HepG2 (cell line): ENCODE data around the gene SERPINI1. TPM values are rescaled to one million over a fixed set of nuclear protein-coding genes. Genes with fewer than 3 reads are reported as not detected.
A peak's percentile ranks its signal among the peaks of the same experiment; 100 is the strongest.

ENCODE experiments used
- DZIP1 ChIP-seq: sonication (generic); formaldehyde crosslinking; IDR thresholded peaks from 2 replicates; pipeline ENCODE4 v1.5.0; 2020; ENCODE audit warnings: mild to moderate bottlenecking, missing genetic modification reagents
- E2F2 ChIP-seq: sonication (generic); formaldehyde crosslinking; IDR thresholded peaks from 2 replicates; pipeline ENCODE4 v1.4.0; 2020; ENCODE audit warnings: missing genetic modification reagents, borderline replicate concordance
- ETV5 ChIP-seq: IDR thresholded peaks from 2 replicates; pipeline ENCODE4 v1.6.1; 2018; ENCODE audit warnings: missing biosample characterization, missing genetic modification reagents, inconsistent platforms, borderline replicate concordance
- ETV6 ChIP-seq: sonication (generic); formaldehyde crosslinking; conservative IDR thresholded peaks from 2 replicates; pipeline ENCODE4 v1.4.0; 2020; ENCODE audit warnings: missing genetic modification reagents
- FOXO1 ChIP-seq: sonication (generic); formaldehyde crosslinking; IDR thresholded peaks from 2 replicates; pipeline ENCODE4 v1.4.0; 2020; ENCODE audit warnings: missing genetic modification reagents
- GMEB2 ChIP-seq: IDR thresholded peaks from 2 replicates; pipeline ENCODE4 v1.6.1; 2016; ENCODE audit warnings: missing biosample characterization, missing genetic modification reagents, low read depth
- MED1 ChIP-seq: sonication (generic); formaldehyde crosslinking; IDR thresholded peaks from 2 replicates; pipeline ENCODE4 v1.4.0; 2020; ENCODE audit warnings: missing genetic modification reagents
- POLR2G ChIP-seq: fragments of 200-400 bp; formaldehyde crosslinking; IDR thresholded peaks from 2 replicates; pipeline ENCODE4 v1.6.1; 2018; ENCODE audit warnings: mild to moderate bottlenecking, low read depth, low read length, moderate library complexity
- SP2 ChIP-seq: sonication (generic); formaldehyde crosslinking; IDR thresholded peaks from 2 replicates; pipeline ENCODE4 v1.5.1; 2020; ENCODE audit warnings: mild to moderate bottlenecking, missing genetic modification reagents
- ZBTB44 ChIP-seq: sonication (generic); formaldehyde crosslinking; IDR thresholded peaks from 2 replicates; pipeline ENCODE4 v1.4.0; 2020; ENCODE audit warnings: missing genetic modification reagents
- ZMAT3 ChIP-seq: sonication (generic); formaldehyde crosslinking; conservative IDR thresholded peaks from 2 replicates; pipeline ENCODE4 v1.7.0; 2021; ENCODE audit warnings: missing genetic modification reagents
- ZNF142 ChIP-seq: sonication (generic); formaldehyde crosslinking; IDR thresholded peaks from 2 replicates; pipeline ENCODE4 v1.4.0; 2020; ENCODE audit warnings: missing genetic modification reagents
- ZNF331 ChIP-seq: sonication (generic); formaldehyde crosslinking; IDR thresholded peaks from 2 replicates; pipeline ENCODE4 v1.4.0; 2020; ENCODE audit warnings: missing genetic modification reagents
- ZNF607 ChIP-seq: sonication (generic); formaldehyde crosslinking; IDR thresholded peaks from 2 replicates; pipeline ENCODE4 v1.5.1; 2020; ENCODE audit warnings: missing genetic modification reagents, mild to moderate bottlenecking, borderline replicate concordance
- ZNF709 ChIP-seq: sonication (generic); formaldehyde crosslinking; IDR thresholded peaks from 2 replicates; pipeline ENCODE4 v1.5.0; 2020; ENCODE audit warnings: mild to moderate bottlenecking, missing genetic modification reagents
- polyA plus RNA-seq, 8 experiments: library from polyadenylated mRNA; depleted of rRNA in 3 of 8; stranded (reverse) in 7 of 8; unstranded in 1 of 8; fragments of >200 nt; fragmentation: Illumina TruSeq in 4 of 8; extraction: Trizol in 4 of 8; gene quantifications; 2 replicates each; pipeline versions ENCODE4 v1.2.1 to v1.2.3, GENCODE V29; 2011 to 2016; ENCODE audit warnings: low read depth in 4 of 8, missing spikeins in 1 of 8, mixed read lengths in 1 of 8; ENCODE audit not compliant: insufficient read depth in 1 of 8
- total RNA-seq, 5 experiments: library from RNA; depleted of rRNA; stranded (reverse); fragments of >200 nt; fragmentation: Illumina TruSeq; extraction: Trizol; gene quantifications; 2 replicates each; pipeline ENCODE4 v1.2.3, GENCODE V29; 2016; ENCODE audit warnings: low read depth in 1 of 5

SERPINI1 gene
- total and polyA plus RNA-seq, 2 of the 13 experiments (the other 11 are each of a cell fraction or from before 2014, with no cell fraction given) = 14.7 to 58.0 TPM

- TF ChIP-seq ZNF142 (CRISPR knock-in tag) = peak; percentile 40; the same call in 1 of the 2 replicates
- peak; percentile 17; the same call in 1 of the 2 replicates for TF ChIP-seq ZNF709 (CRISPR knock-in tag)
- TF ChIP-seq POLR2G = peak; percentile 82
- TF ChIP-seq ZNF607 = peak; percentile 65; the same call in 1 of the 2 replicates
- TF ChIP-seq ZBTB44 = no peak
- peak; percentile 14; the same call in 1 of the 2 replicates for TF ChIP-seq GMEB2 (CRISPR knock-in tag)
- TF ChIP-seq ZMAT3 (CRISPR knock-in tag) = 0 out of 2 replicates have a peak, but pooled peaks have one; percentile 17
- peak; percentile 50; the same call in 1 of the 2 replicates for TF ChIP-seq ETV5
- peak; percentile 16; the same call in 1 of the 2 replicates for TF ChIP-seq MED1 (CRISPR knock-in tag)
- no peak for TF ChIP-seq DZIP1 (CRISPR knock-in tag)
- 0 out of 2 replicates have a peak, but pooled peaks have one; percentile 1 for TF ChIP-seq FOXO1 (CRISPR knock-in tag)
- TF ChIP-seq E2F2 (CRISPR knock-in tag) = no peak; the same call in 1 of the 2 replicates
- peak; percentile 75 for TF ChIP-seq ETV6 (CRISPR knock-in tag)
- TF ChIP-seq ZNF331 (CRISPR knock-in tag) = no peak
- peak; percentile 77 for TF ChIP-seq SP2 (CRISPR knock-in tag)
These were observed 856 bp upstream of the SERPINI1 start, which contains the start of gene PDCD10 (continued) for GRCh38 chr3:167734498-167735232.
